Activated B cell treated with CpG ODN at 0.5 μM for 24 hours (primary cell): Measurements from ENCODE around the gene TNPO1. TPM values are rescaled to one million over a fixed set of nuclear protein-coding genes. Genes with fewer than 3 reads are reported as not detected.

Experiments used
- ATAC-seq: fragments of 200-7000 bp; cut with Tn5 transposase; one replicate; pipeline ENCODE4 v1.10.0; 2021; ENCODE audit warnings: low read depth, mild to moderate bottlenecking, moderate library complexity
- CTCF ChIA-PET: fragments of 350-600 bp; sonication (Branson Sonifier 250); formaldehyde crosslinking; loops from one replicate; lab custom pipeline; 2021; ENCODE audit warnings: antibody characterized with exemption; lab: Charles Lee
- POLR2A ChIA-PET: fragments of 350-600 bp; sonication (Branson Sonifier 250); formaldehyde crosslinking; loops from one replicate; lab custom pipeline; 2021; ENCODE audit warnings: antibody characterized with exemption; lab: Charles Lee
- DNase-seq: peaks from one replicate; pipeline ENCODE4 v3.0.0; 2022
- H3K27ac Mint-ChIP-seq: one replicate; pipeline ENCODE4 v1.8.0; 2020; ENCODE audit warnings: mixed read lengths
- H3K27me3 Mint-ChIP-seq: one replicate; pipeline ENCODE4 v1.8.0; 2021; ENCODE audit warnings: mixed read lengths
- H3K36me3 Mint-ChIP-seq: one replicate; pipeline ENCODE4 v1.8.0; 2021; ENCODE audit warnings: low read depth, mixed read lengths
- H3K4me1 Mint-ChIP-seq: one replicate; pipeline ENCODE4 v1.8.0; 2021; ENCODE audit warnings: mixed read lengths
- H3K4me3 Mint-ChIP-seq: one replicate; pipeline ENCODE4 v1.8.0; 2020; ENCODE audit warnings: mild to moderate bottlenecking, mixed read lengths
- H3K9me3 Mint-ChIP-seq: one replicate; pipeline ENCODE4 v1.8.0; 2020; ENCODE audit warnings: mixed read lengths
- intact Hi-C: fragments of 100-400 bp; cut with micrococcal nuclease; formaldehyde crosslinking; loops from one replicate; pipeline ENCODE4 v1.15.1; 2024
- total RNA-seq: library from RNA; stranded (reverse); gene quantifications from 2 replicates; pipeline ENCODE4 v1.2.3, GENCODE V29; 2022
- TF ChIP-seq, protein P1 (sequence below): fragments of 200-600 bp; IDR thresholded peaks from one replicate; pipeline ENCODE4 v1.8.0; 2022; ENCODE audit warnings: antibody characterized with exemption, mild to moderate bottlenecking

TNPO1 gene
- total RNA-seq, 1 donor from 2014 or later: 109 TPM

DNA sequence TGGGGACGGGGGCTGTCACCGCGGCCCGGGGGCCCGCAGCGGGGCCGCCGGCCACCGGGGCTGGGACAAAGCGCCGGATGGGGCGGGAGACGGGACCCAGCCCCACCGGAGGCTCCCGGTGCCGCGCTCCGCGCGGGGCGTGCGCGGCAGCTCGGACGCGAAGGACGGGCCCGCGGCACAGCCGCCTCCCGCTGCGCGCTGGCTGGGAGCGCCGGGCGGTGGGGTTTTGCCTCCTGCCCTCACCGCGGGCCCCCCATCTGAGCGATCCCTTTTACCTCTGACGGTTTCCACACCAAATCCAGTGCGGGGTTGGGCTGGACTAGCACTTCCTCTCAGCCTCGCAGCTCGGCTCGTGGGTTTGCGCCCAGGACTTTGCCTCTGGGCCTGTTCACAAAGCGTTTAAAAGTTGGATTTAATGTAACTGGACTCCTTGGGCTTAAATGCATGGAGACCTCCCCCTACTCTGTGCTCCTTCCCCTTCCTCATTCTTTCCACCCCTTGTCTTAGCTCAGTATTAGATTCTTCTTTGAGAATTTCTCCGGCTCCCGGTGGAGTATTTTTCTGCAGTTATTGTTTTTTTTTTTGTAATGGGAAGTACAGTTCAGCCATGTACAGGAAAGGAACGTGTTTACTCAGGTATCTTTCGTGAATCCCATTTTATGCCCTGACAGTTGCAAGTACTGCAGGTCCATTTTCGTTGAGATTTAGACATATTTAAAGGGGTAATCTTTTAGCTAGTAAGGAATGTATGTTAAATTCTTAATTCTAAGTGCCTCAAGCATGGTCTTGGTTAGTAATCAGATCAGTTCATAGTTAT is 140.1 kb downstream of the TNPO1 start:
- H3K4me1 Mint-ChIP-seq: peaks cover 14% of the 10 kb centered on the region
- intact Hi-C loops: loop anchor here (1.0 to 5.0 kb wide), 5 partner anchors 246 to 1810 kb away; partner anchors contain the start of genes BDP1, BTF3, FOXD1 and GFM2
- DNase-seq (peak; percentile 55), ATAC-seq (peak; percentile 38)
- peaks cover 5% of the 10 kb centered on the region for H3K36me3 Mint-ChIP-seq
- no peaks in the 10 kb centered on the region for H3K9me3 Mint-ChIP-seq
- peak overlapping the region; percentile 92 for H3K4me3 Mint-ChIP-seq
- H3K27me3 Mint-ChIP-seq: peaks cover 19% of the 10 kb centered on the region
- H3K27ac Mint-ChIP-seq: peak overlapping the region; percentile 68
- POLR2A ChIA-PET: interaction anchor here (0.6 to 1.0 kb wide), 4 partner anchors 108 to 637 kb away, joined by 3 to 14 read pairs (median 4); no protein-coding TSS in a partner anchor
- TF ChIP-seq, protein P1, sequence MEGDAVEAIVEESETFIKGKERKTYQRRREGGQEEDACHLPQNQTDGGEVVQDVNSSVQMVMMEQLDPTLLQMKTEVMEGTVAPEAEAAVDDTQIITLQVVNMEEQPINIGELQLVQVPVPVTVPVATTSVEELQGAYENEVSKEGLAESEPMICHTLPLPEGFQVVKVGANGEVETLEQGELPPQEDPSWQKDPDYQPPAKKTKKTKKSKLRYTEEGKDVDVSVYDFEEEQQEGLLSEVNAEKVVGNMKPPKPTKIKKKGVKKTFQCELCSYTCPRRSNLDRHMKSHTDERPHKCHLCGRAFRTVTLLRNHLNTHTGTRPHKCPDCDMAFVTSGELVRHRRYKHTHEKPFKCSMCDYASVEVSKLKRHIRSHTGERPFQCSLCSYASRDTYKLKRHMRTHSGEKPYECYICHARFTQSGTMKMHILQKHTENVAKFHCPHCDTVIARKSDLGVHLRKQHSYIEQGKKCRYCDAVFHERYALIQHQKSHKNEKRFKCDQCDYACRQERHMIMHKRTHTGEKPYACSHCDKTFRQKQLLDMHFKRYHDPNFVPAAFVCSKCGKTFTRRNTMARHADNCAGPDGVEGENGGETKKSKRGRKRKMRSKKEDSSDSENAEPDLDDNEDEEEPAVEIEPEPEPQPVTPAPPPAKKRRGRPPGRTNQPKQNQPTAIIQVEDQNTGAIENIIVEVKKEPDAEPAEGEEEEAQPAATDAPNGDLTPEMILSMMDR: no peak
- CTCF ChIA-PET: interaction anchor here (1.2 to 1.7 kb wide), 2 partner anchors 12 kb away, joined by 3 read pairs; no protein-coding TSS in a partner anchor

DNA sequence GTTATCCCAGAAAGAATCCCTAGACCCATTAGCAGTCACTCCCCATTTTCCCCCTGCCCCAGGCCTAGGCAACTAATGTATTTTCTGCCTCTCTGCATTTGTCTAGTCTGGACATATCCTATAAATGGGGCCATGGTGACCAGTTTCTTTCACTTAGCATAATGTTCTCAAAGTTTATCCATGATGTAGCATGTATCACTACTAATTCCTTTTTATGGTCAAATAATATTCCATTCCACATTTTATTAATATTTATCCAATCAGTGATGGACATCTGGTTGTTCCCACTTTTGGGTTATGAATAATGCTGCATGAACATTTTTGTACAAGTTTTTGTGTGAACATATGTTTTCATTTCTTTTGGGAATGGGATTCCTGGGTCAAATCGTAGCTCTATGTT is 140.9 kb downstream of the TNPO1 start:
- ChIA-PET POLR2A (interaction anchor here (0.7 kb wide), 1 partner anchor 111 kb away, joined by 4 read pairs; no protein-coding TSS in a partner anchor), CTCF (no interaction called here)
- no peaks in the 10 kb centered on the region for H3K9me3 Mint-ChIP-seq

DNA sequence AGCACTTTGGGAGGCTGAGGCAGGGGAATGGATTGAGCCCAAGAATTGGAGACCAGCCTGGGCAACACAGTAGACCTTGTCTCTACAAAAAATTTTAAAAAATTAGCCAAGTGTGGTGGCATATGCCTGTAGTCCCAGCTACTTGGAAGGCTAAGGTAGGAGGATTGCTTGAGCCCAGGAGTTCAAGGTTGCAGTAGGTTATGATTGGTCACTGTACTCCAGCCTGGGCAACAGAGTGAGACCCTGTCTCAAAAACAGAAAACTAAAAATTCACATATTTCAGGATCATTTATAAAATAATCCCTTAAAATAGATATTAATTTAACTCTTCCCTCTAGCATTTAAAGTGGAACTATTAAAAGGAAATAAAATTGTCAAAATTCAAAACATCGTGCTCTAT is 142.8 kb downstream of the TNPO1 start:
- no peak for ATAC-seq
- Mint-ChIP-seq H3K4me3 (no peak overlapping the region), H3K9me3 (no peaks in the 10 kb centered on the region), H3K27ac (no peak overlapping the region), H3K27me3 (peaks cover 15% of the 10 kb centered on the region), H3K4me1 (peaks cover 14% of the 10 kb centered on the region), H3K36me3 (peaks cover 5% of the 10 kb centered on the region)
- CTCF ChIA-PET: no interaction called here
- TF ChIP-seq, protein P1: no peak
- no peak for DNase-seq
- POLR2A ChIA-PET: no interaction called here
- intact Hi-C loops: loop anchor here (5.0 kb wide), 3 partner anchors 243 to 1502 kb away; partner anchors contain the start of genes BDP1 and FOXD1

More for the DNA sequence above, 140.9 kb downstream of the TNPO1 start:
- DNase-seq (no peak), ATAC-seq (no peak)
- H3K27ac Mint-ChIP-seq: no peak overlapping the region
- peaks cover 5% of the 10 kb centered on the region for H3K36me3 Mint-ChIP-seq
- intact Hi-C loops: loop anchor here (2.0 to 5.0 kb wide), 4 partner anchors 245 to 1809 kb away; partner anchors contain the start of genes BDP1, FOXD1, GFM2 and NSA2
- peaks cover 17% of the 10 kb centered on the region for H3K27me3 Mint-ChIP-seq
- TF ChIP-seq, protein P1: no peak
- peaks cover 14% of the 10 kb centered on the region for H3K4me1 Mint-ChIP-seq
- H3K4me3 Mint-ChIP-seq: peak overlapping the region; percentile 11

Other genes starting within 250 kb of the TNPO1 start
- gene FCHO2, start 139.4 kb downstream of the TNPO1 start, total RNA-seq: 3.2 and 5.3 TPM in 2 replicates